ENCODE results near the gene CLIC4. TPM values are rescaled to one million over a fixed set of nuclear protein-coding genes. Genes with fewer than 3 reads are reported as not detected.

CLIC4 gene
- total RNA-seq, 4 donors from 2014 or later: 294 to 434 (median 374) TPM

- no peaks in the 10 kb centered on the region for H3K27me3 ChIP-seq
Observed at GRCh38 chr1:24858277-24858676, 113.0 kb downstream of the CLIC4 start.

GRCh38 chr1:24859063-24860010, 114.1 kb downstream of the CLIC4 start:
- Histone ChIP-seq H3K27ac (no peak overlapping the region), H3K4me3 (no peak overlapping the region), H3K9me3 (no peaks in the 10 kb centered on the region), H3K4me1 (no peaks in the 10 kb centered on the region), H3K27me3 (no peaks in the 10 kb centered on the region), H3K36me3 (no peaks in the 10 kb centered on the region)
- TF ChIP-seq POLR2A (IDR thresholded peaks at IDR 0.05): no peak
- TF ChIP-seq, protein P1, sequence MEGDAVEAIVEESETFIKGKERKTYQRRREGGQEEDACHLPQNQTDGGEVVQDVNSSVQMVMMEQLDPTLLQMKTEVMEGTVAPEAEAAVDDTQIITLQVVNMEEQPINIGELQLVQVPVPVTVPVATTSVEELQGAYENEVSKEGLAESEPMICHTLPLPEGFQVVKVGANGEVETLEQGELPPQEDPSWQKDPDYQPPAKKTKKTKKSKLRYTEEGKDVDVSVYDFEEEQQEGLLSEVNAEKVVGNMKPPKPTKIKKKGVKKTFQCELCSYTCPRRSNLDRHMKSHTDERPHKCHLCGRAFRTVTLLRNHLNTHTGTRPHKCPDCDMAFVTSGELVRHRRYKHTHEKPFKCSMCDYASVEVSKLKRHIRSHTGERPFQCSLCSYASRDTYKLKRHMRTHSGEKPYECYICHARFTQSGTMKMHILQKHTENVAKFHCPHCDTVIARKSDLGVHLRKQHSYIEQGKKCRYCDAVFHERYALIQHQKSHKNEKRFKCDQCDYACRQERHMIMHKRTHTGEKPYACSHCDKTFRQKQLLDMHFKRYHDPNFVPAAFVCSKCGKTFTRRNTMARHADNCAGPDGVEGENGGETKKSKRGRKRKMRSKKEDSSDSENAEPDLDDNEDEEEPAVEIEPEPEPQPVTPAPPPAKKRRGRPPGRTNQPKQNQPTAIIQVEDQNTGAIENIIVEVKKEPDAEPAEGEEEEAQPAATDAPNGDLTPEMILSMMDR (IDR thresholded peaks at IDR 0.05): no peak
- intact Hi-C loops (cut with DNase I; ENCODE audit: low total_unique reads): no loop called here
- no peak for DNase-seq

More at GRCh38 chr1:24858277-24858676, 113.0 kb downstream of the CLIC4 start:
- H3K9me3 ChIP-seq: no peaks in the 10 kb centered on the region
- H3K4me3 ChIP-seq: no peak overlapping the region
- no peak for TF ChIP-seq POLR2A (IDR thresholded peaks at IDR 0.05)
- TF ChIP-seq, protein P1 (IDR thresholded peaks at IDR 0.05): no peak
- H3K27ac ChIP-seq: no peak overlapping the region
- no peak for DNase-seq
- no peaks in the 10 kb centered on the region for H3K4me1 ChIP-seq
- no peaks in the 10 kb centered on the region for H3K36me3 ChIP-seq
- intact Hi-C loops (cut with DNase I; ENCODE audit: low total_unique reads): no loop called here

GRCh38 chr1:24860841-24861240, 115.6 kb downstream of the CLIC4 start:
- no peak for TF ChIP-seq POLR2A (IDR thresholded peaks at IDR 0.05)
- TF ChIP-seq, protein P1 (IDR thresholded peaks at IDR 0.05): no peak
- H3K4me1 ChIP-seq: no peaks in the 10 kb centered on the region
- no peak overlapping the region for H3K4me3 ChIP-seq
- H3K9me3 ChIP-seq: no peaks in the 10 kb centered on the region
- no peaks in the 10 kb centered on the region for H3K27me3 ChIP-seq
- intact Hi-C loops (cut with DNase I; ENCODE audit: low total_unique reads): no loop called here
- H3K27ac ChIP-seq: no peak overlapping the region
- no peak for DNase-seq
- no peaks in the 10 kb centered on the region for H3K36me3 ChIP-seq

DNA sequence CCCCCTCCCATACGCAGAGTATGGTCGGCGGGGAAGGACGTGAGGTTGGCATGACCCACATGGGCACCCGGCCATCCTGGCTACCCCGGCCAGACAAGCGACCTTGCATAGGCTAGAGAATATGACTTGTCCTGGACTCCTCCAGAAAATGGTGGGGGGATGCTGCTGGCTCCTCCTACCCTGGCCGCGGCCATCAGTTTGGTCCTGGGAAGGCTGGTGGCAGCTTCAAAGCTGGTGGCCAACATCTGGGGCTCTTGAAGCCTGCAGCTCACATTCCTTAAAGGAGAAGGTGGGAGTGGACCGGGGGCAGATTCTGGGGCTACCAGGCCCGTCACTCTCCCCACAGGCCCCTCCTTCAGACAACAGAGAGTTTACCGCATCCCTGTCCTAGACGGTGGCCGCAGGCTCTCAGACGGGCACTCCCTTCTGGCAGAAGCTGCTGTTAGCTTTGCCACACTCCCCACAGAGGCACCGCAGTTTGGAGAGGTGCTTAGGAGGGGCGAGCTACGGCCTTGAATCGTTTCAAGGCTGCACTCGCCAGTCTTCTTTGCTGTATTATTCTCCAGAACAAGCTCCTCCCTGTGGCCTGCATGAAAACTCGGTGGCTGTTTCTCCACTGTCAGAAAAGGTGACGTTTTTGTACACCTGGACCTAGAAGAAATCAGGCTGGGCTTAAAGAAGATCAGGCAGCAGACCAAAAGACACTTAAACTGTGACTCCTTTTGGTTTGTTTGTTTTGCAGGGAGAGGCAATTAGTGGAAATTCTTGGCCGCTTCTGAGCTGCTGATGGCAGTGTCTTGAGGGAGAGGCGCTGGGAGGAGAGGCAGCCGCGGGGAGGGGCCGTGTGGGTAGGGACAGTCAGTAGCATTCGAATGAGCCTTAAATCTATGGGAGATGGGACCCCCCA, 116.8 kb downstream of the CLIC4 start:
- Histone ChIP-seq H3K9me3 (no peaks in the 10 kb centered on the region), H3K4me3 (no peak overlapping the region), H3K36me3 (no peaks in the 10 kb centered on the region), H3K4me1 (no peaks in the 10 kb centered on the region), H3K27me3 (no peaks in the 10 kb centered on the region), H3K27ac (no peak overlapping the region)
- no peak for DNase-seq
- intact Hi-C loops (cut with DNase I; ENCODE audit: low total_unique reads): no loop called here
- TF ChIP-seq, protein P1 (IDR thresholded peaks at IDR 0.05): no peak
- no peak for TF ChIP-seq POLR2A (IDR thresholded peaks at IDR 0.05)
